ENCODE measurements around the gene PPP2R2C.

The PPP2R2C gene

DNA sequence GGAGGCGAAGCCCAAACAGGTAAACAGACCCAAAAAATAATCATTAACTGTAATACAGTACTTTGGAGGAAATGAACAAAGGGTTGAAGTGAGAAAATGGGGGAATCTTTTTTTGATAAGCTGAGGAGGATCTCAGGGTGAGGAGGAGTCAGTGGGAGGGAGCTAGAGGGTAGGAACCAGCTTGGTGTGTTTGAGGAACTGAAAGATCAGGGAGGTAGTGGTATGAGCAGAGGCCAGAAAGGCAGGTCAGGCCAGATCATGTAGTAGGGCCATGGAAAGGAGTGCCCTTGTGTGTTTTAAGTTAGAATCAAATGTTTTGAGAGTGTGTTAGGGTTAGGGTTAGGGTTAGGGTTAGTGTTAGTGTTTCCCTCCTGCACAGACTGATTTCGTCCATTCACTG is 48.8 kb downstream of the PPP2R2C start:
- DNase-seq (ENCODE audit: low spot score) (no peak), ATAC-seq (ENCODE audit: low read depth) (no peak)
- Histone ChIP-seq H3K4me1 (ENCODE audit: insufficient read depth, poor library complexity, severe bottlenecking) (no peaks in the 10 kb centered on the region), H3K36me3 (ENCODE audit: low read depth) (no peaks in the 10 kb centered on the region), H3K4me3 (ENCODE audit: severe bottlenecking) (no peak overlapping the region), H3K27ac (ENCODE audit: poor library complexity, severe bottlenecking) (no peak overlapping the region), H3K9me3 (ENCODE audit: severe bottlenecking) (no peaks in the 10 kb centered on the region), H3K27me3 (ENCODE audit: insufficient read depth, poor library complexity, severe bottlenecking) (no peaks in the 10 kb centered on the region)
- TF ChIP-seq, protein P1, sequence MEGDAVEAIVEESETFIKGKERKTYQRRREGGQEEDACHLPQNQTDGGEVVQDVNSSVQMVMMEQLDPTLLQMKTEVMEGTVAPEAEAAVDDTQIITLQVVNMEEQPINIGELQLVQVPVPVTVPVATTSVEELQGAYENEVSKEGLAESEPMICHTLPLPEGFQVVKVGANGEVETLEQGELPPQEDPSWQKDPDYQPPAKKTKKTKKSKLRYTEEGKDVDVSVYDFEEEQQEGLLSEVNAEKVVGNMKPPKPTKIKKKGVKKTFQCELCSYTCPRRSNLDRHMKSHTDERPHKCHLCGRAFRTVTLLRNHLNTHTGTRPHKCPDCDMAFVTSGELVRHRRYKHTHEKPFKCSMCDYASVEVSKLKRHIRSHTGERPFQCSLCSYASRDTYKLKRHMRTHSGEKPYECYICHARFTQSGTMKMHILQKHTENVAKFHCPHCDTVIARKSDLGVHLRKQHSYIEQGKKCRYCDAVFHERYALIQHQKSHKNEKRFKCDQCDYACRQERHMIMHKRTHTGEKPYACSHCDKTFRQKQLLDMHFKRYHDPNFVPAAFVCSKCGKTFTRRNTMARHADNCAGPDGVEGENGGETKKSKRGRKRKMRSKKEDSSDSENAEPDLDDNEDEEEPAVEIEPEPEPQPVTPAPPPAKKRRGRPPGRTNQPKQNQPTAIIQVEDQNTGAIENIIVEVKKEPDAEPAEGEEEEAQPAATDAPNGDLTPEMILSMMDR (IDR thresholded peaks at IDR 0.05; ENCODE audit: poor library complexity, severe bottlenecking): no peak

DNA sequence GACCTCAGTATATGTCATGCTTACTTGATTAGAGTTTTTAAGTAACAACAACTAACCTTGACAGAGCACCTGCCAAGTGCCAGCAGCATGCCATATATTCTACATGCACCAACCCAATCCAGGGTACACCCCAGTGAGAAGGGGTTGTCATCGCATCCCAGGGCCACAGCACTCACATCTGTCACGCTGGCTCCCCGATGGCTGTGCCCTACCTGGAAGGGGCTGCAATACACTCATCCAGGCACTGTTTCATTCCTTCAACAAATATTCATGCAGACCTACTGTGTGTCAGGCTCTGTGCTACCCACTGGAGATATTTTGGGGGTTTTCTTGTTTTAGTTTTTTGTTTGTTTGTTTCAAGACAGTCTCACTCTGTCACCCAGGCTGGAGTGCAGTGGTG is 49.5 kb downstream of the PPP2R2C start:
- Histone ChIP-seq H3K9me3 (ENCODE audit: severe bottlenecking) (no peaks in the 10 kb centered on the region), H3K4me1 (ENCODE audit: insufficient read depth, poor library complexity, severe bottlenecking) (no peaks in the 10 kb centered on the region), H3K4me3 (ENCODE audit: severe bottlenecking) (no peak overlapping the region), H3K36me3 (ENCODE audit: low read depth) (no peaks in the 10 kb centered on the region), H3K27ac (ENCODE audit: poor library complexity, severe bottlenecking) (no peak overlapping the region), H3K27me3 (ENCODE audit: insufficient read depth, poor library complexity, severe bottlenecking) (no peaks in the 10 kb centered on the region)
- no peak for DNase-seq (ENCODE audit: low spot score)
- TF ChIP-seq, protein P1 (IDR thresholded peaks at IDR 0.05; ENCODE audit: poor library complexity, severe bottlenecking): no peak
- no peak for ATAC-seq (ENCODE audit: low read depth)

DNA sequence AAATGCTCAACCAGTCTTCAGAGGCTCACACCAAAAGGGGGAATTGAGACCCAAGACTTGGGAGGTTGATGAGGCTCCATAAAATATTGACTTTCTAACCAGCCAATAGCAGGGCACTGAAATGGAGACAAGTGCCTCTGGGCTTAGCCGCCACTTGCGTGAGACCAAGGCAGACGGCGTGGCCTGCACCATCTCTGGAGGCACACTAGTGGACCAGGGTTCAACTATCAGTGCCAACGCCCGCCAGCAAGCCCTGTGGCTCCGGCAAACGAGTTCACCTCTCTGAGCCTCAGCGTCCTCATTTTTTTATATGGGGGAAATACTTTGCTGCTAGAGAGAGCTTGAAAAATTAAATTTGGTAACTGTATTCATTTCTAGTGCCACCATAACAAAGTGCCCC is 50.3 kb downstream of the PPP2R2C start:
- TF ChIP-seq, protein P1 (IDR thresholded peaks at IDR 0.05; ENCODE audit: poor library complexity, severe bottlenecking): no peak
- DNase-seq (ENCODE audit: low spot score) (no peak), ATAC-seq (ENCODE audit: low read depth) (no peak)
- H3K27me3 ChIP-seq (ENCODE audit: insufficient read depth, poor library complexity, severe bottlenecking): no peaks in the 10 kb centered on the region
- H3K27ac ChIP-seq (ENCODE audit: poor library complexity, severe bottlenecking): no peak overlapping the region
- H3K4me1 ChIP-seq (ENCODE audit: insufficient read depth, poor library complexity, severe bottlenecking): no peaks in the 10 kb centered on the region
- no peaks in the 10 kb centered on the region for H3K36me3 ChIP-seq (ENCODE audit: low read depth)
- no peaks in the 10 kb centered on the region for H3K9me3 ChIP-seq (ENCODE audit: severe bottlenecking)
- no peak overlapping the region for H3K4me3 ChIP-seq (ENCODE audit: severe bottlenecking)

DNA sequence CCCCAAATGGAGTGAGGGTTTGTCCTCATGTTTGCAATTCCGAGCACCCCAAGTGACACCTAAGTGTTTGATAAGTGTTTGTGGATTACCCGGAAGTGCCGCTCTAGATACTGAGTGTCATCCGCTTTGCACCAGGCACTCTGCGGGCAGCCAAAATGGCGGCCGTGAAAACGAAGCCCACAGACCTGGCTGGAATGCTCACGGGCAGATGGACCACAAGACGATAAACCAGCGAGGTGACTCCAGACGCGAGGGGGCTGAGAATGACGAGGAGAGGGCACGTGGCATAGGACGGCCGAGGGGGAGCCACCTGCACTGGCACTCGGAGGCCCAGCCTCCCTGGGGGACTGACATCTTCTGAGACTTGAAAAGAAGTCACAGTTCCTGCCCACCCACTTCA is 51.0 kb downstream of the PPP2R2C start:
- Histone ChIP-seq H3K4me1 (ENCODE audit: insufficient read depth, poor library complexity, severe bottlenecking) (no peaks in the 10 kb centered on the region), H3K27ac (ENCODE audit: poor library complexity, severe bottlenecking) (no peak overlapping the region), H3K9me3 (ENCODE audit: severe bottlenecking) (no peaks in the 10 kb centered on the region), H3K4me3 (ENCODE audit: severe bottlenecking) (no peak overlapping the region), H3K27me3 (ENCODE audit: insufficient read depth, poor library complexity, severe bottlenecking) (no peaks in the 10 kb centered on the region), H3K36me3 (ENCODE audit: low read depth) (no peaks in the 10 kb centered on the region)
- ATAC-seq (ENCODE audit: low read depth) (no peak), DNase-seq (ENCODE audit: low spot score) (no peak)
- TF ChIP-seq, protein P1 (IDR thresholded peaks at IDR 0.05; ENCODE audit: poor library complexity, severe bottlenecking): no peak

DNA sequence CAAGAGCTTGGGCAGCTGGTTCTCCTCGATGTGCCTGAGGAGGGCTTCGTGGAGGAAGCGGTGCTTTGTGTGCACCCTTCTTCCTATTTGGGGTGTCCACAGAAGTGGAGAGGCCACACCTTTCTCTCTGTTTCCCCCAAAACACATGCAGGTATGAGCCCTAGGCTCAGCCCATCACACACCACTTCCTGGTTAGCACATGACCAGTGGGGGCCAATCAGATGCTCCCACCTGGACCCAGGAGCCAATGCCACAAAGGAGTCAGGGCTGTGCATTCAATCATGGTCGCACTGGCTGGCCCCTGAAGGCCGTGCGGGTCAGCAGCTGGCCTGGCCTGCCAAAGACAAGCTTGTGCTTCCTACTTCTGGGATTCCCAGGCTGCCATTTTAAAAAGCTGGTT is 51.4 kb downstream of the PPP2R2C start:
- Histone ChIP-seq H3K4me3 (ENCODE audit: severe bottlenecking) (no peak overlapping the region), H3K27me3 (ENCODE audit: insufficient read depth, poor library complexity, severe bottlenecking) (no peaks in the 10 kb centered on the region), H3K4me1 (ENCODE audit: insufficient read depth, poor library complexity, severe bottlenecking) (no peaks in the 10 kb centered on the region), H3K36me3 (ENCODE audit: low read depth) (no peaks in the 10 kb centered on the region), H3K27ac (ENCODE audit: poor library complexity, severe bottlenecking) (no peak overlapping the region), H3K9me3 (ENCODE audit: severe bottlenecking) (no peaks in the 10 kb centered on the region)
- DNase-seq (ENCODE audit: low spot score): no peak
- TF ChIP-seq, protein P1 (IDR thresholded peaks at IDR 0.05; ENCODE audit: poor library complexity, severe bottlenecking): no peak
- ATAC-seq (ENCODE audit: low read depth): no peak
